ENCODE data around the gene IPCEF1. TPM values are rescaled to one million over a fixed set of nuclear protein-coding genes. Genes with fewer than 3 reads are reported as not detected.
A peak's percentile ranks its signal among the peaks of the same experiment; 100 is the strongest.

The IPCEF1 gene
- total RNA-seq, 1 donor from 2014 or later: 0.98 TPM

- no peak for ATAC-seq
- DNase-seq (ENCODE audit: low spot score): no peak
These were observed 21.1 kb upstream of the IPCEF1 start for GRCh38 chr6:154377726-154378125.

- DNase-seq (ENCODE audit: low spot score) (no peak), ATAC-seq (no peak)
These were observed 17.4 kb upstream of the IPCEF1 start for GRCh38 chr6:154373971-154374370.

DNA sequence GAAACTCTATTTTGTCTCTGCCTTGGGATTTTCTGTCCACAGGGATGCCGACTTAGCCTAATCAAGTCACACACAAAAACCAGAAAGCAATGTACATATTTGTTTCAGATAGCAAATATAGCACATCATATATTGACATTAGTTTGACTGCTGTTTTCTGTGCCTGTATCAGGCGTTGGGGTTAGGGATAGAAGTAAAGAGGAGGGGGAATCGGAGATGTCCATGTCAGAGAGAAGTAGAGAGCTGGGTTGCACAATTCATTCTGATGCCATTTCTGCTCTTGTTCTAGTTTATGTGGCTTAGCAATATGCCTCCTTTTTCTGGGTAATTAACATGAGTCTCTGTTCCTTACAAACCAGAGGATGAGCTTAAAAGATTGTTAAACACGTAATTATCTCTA, 14.7 kb upstream of the IPCEF1 start:
- ATAC-seq (no peak), DNase-seq (ENCODE audit: low spot score) (no peak)

GRCh38 chr6:154370545-154370944, 13.9 kb upstream of the IPCEF1 start:
- no peak for DNase-seq (ENCODE audit: low spot score)
- peak; percentile 67 for ATAC-seq

- DNase-seq (ENCODE audit: low spot score) (no peak), ATAC-seq (peak; percentile 82)
These were observed 11.5 kb upstream of the IPCEF1 start for GRCh38 chr6:154367839-154368695.

GRCh38 chr6:154367336-154367735, 10.7 kb upstream of the IPCEF1 start:
- DNase-seq (ENCODE audit: low spot score) (no peak), ATAC-seq (no peak)

DNA sequence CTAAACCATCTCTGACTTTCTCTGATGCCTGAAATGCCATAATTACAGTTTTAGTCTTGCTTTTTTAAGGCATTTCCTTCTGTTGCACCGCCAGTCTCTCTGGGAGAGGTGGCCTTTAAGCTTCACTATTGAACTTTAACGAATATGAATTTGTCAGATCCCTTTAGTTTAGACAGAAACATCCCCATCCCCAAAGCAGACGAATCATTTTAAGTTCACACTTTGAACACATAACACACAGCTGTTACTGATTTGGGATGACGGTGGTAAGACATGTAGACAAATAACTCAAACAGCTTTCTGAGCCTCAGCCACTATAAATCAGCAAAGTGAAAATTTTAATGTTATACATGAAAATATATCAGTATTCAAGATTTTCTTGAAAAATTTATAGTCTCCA, 7.2 kb upstream of the IPCEF1 start:
- ATAC-seq (no peak), DNase-seq (ENCODE audit: low spot score) (no peak)

- no peak for DNase-seq (ENCODE audit: low spot score)
- no peak for ATAC-seq
These were observed 4.9 kb upstream of the IPCEF1 start for GRCh38 chr6:154361476-154361875.

DNA sequence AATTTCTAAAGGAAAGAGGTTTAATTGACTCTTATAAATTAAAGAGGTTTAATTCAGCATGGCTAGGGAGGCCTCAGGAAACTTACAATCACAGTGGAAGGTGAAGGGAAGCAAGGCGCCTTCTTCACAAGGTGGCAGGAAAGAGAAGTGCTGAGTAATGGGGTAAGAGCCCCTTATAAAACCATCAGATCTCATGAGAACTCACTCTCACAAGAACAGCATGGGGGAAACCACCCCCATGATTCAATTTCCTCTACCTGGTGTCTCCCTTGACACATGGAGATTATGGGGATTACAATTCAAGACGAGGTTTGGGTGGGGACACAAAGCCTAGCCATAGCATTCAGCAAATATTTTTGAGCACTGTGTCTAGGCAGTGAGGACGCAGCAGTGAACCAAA, 3.9 kb upstream of the IPCEF1 start:
- DNase-seq (ENCODE audit: low spot score) (no peak), ATAC-seq (no peak)

- ATAC-seq: no peak
These were observed 3.1 kb upstream of the IPCEF1 start for GRCh38 chr6:154359679-154360078.

GRCh38 chr6:154359161-154359574, 2.6 kb upstream of the IPCEF1 start:
- DNase-seq (ENCODE audit: low spot score) (no peak), ATAC-seq (no peak)

More at GRCh38 chr6:154359679-154360078, 3.1 kb upstream of the IPCEF1 start:
- DNase-seq (ENCODE audit: low spot score): no peak

DNA sequence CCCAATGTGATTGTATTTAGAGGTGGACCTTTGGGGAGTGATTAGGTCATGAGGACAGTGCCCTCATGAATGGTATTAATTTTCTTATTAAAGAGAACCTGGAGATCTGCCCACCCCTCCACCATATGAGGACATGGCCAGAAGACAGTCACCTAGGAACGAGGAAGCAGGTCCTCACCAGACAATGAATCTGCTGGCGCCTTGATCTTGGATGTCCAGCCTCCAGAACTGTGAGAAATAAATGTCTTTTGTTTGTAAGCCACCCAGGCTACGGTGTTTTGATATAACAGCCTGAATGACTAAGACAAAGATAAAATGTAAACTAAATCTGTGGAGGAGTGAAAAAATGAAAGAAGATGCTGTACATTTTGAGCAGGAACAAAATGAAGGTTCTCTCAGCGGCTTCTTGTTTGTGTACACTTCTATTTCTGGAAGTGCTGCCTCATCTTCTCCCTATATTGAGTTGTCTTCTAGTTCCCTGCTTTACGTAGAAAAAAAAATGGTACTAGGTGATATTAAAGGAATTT, 1.5 kb upstream of the IPCEF1 start:
- ATAC-seq (no peak), DNase-seq (ENCODE audit: low spot score) (no peak)

- ATAC-seq (no peak), DNase-seq (ENCODE audit: low spot score) (no peak)
These were observed 490 bp downstream of the IPCEF1 start for GRCh38 chr6:154356113-154356512.

GRCh38 chr6:154354265-154354777, 2.3 kb downstream of the IPCEF1 start:
- no peak for ATAC-seq
- no peak for DNase-seq (ENCODE audit: low spot score)

DNA sequence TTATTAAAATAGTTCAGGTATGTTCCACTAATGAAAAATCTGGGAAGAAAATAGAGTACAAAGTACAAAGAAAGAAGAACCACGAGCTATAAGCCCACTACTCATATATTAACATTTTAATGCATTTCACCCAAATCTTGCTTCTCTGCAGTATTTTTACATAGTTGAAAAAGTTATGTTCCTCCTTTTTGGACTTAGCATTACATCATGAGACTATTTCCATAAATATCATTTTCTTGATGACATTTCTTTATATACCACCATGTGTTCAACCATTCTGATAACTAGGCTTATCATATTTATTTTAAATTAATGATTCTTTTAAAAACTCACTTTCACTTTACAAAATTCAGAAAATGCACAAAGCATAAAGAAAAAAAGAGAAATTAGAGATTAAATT, 3.0 kb downstream of the IPCEF1 start:
- ATAC-seq (no peak), DNase-seq (ENCODE audit: low spot score) (no peak)

DNA sequence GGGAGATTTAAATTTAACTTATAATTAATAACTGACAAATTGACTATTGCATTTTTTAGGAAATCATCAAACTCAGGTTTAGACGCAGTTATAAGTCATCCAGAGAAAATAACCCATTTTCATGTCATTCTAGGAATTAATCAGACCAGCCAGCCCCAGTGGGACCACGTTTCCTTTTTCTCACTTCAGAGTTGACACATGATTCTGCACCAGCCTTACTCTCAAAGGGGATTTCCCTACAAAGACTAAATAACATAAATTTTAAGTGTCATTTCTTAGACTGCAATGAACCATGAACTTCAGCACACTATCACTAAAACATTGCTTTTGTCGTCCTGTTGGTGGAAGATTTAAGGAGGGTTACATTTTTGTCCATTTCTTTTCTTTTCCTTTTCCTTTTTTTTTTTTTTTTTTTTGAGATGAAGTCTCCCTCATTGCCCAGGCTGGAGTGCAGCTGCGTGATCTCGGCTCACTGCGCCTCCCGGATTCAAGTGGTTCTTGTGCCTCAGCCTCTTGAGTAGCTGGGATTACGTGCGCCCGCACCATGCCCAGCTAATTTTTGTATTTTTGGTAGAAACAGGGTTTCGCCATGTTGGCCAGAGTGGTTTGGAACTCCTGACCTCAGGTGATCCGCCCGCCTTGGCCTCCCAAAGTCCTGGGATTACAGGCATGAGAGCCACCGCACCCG, 3.6 kb downstream of the IPCEF1 start:
- DNase-seq (ENCODE audit: low spot score) (no peak), ATAC-seq (no peak)

DNA sequence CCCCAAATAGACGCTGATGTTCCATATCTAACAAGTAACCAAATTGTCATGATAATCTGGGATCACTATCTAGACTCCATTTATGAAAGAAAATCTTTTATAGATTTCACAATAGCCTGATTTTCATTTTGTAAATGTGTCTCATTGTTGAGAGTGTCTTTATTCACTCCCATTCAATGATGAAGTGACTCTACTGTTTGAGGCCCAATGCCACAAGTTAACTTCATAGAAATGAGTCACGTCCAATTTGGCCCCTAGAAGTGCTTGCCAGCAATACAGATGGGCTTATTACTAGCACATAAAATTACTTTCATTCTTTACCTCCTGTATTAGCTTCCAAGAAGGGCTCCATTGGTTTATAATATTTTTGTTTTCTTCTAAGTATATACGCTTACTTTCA, 6.3 kb downstream of the IPCEF1 start:
- DNase-seq (ENCODE audit: low spot score) (no peak), ATAC-seq (no peak)

GRCh38 chr6:154347981-154348380, 8.6 kb downstream of the IPCEF1 start:
- DNase-seq (ENCODE audit: low spot score): no peak
- ATAC-seq: no peak

GRCh38 chr6:154345811-154346210, 10.8 kb downstream of the IPCEF1 start:
- ATAC-seq: no peak
- DNase-seq (ENCODE audit: low spot score): no peak

DNA sequence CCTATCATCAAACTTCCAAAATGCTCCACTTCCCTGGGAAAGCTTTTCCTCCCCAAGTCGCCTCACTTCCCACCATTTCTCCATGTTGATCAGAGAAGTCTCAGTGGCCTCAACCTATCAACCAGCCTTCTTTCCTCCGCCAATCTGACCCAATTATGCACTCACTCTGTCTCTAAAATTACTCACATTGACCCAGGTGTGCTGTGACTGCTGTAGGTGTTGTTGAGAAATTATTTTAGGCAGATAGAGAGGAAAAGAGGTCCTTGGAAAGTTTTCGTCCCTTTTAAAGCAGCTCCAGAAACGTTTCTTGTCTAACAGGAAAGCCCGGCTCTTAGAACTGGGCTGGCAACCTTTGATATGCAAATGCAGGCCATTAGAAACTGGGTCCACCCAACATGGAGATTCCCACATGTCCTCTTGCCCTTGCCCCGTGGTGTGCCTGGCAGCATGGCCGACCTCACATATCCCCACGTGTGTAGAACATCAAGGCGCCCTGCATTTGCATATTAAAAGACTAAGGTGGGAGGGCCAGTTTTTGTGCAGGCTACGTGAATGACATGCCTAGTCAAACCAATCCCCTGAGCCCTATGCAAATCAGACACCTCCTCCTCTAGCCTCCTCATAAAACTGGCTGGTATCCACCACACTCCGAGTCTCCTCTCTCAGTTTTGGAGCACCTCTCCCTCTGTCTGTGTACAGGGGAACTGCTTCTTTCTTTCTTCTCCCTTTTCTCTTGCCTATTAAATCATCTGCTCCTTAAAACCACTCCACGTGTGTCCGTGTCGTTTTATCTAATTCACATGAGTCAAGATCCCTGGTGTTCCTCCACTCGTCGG, 12.9 kb downstream of the IPCEF1 start:
- peak; percentile 36 for ATAC-seq
- no peak for DNase-seq (ENCODE audit: low spot score)

GRCh38 chr6:154341871-154342270, 14.7 kb downstream of the IPCEF1 start:
- ATAC-seq: no peak
- DNase-seq (ENCODE audit: low spot score): no peak
